ENCODE results near the gene PPP4R1. TPM values are rescaled to one million over a fixed set of nuclear protein-coding genes. Genes with fewer than 3 reads are reported as not detected.

The PPP4R1 gene
- polyA plus RNA-seq, 1 of the 3 experiments (the other 2 are of a cell fraction) = 53.4 TPM

GRCh38 chr18:9596843-9597526 lies 17.4 kb downstream of the PPP4R1 start:
- peaks cover 19% of the 10 kb centered on the region; the same call in 1 of the 2 replicates for H3K9me3 ChIP-seq
- POLR2A ChIA-PET = no interaction called here
- CTCF ChIA-PET = interaction anchor here (1.1 kb wide), 1 partner anchor 15 kb away, joined by 3 read pairs; no protein-coding TSS in a partner anchor
- peaks cover 2 to 4% of the 10 kb centered on the region in 2 experiments; a peak in 2 of 4 replicates for H3K4me1 ChIP-seq (ENCODE audit: control insufficient read depth in 1 of 2, insufficient read depth in 2 of 2, low read depth in 1 of 2, low read length in 1 of 2)
- 0 out of 2 replicates have a peak overlapping the region, but pooled peaks have one; percentile 13 for H3K4me2 ChIP-seq
- peaks cover 99% of the 10 kb centered on the region for H3K79me2 ChIP-seq (ENCODE audit: insufficient read depth)
- no peak overlapping the region for H3K4me3 ChIP-seq (ENCODE audit: low read depth in 2 of 2, low read length in 1 of 2)
- 98% methylated on average over 4 of the region's 4 CpGs for WGBS (ENCODE audit: low lambda C conversion rate)
- H2AFZ ChIP-seq (ENCODE audit: low read depth) = no peak overlapping the region
- DNase-seq = no peak
- H4K20me1 ChIP-seq (ENCODE audit: insufficient read depth) = peaks cover 46% of the 10 kb centered on the region
- H3K27me3 ChIP-seq (ENCODE audit: insufficient read depth) = no peaks in the 10 kb centered on the region
- H3K36me3 ChIP-seq (replicated peaks in 1 of 2; ENCODE audit: control insufficient read depth in 1 of 2, insufficient read depth in 2 of 2, low read length in 1 of 2) = peaks cover 16 to 68% of the 10 kb centered on the region in 2 experiments
- TF ChIP-seq USF2 (IDR thresholded peaks at IDR 0.05; ENCODE audit: borderline replicate concordance, low read depth, low read length) = no peak
- TF ChIP-seq RFX5 (IDR thresholded peaks at IDR 0.05; ENCODE audit: low read length) = no peak
- TF ChIP-seq IRF3 (IDR thresholded peaks at IDR 0.05; ENCODE audit: low read depth, low read length) = no peak
- TF ChIP-seq USF1 (IDR thresholded peaks at IDR 0.05; ENCODE audit: borderline replicate concordance, low read depth) = no peak
- no peak for TF ChIP-seq MEF2A (IDR thresholded peaks at IDR 0.05; ENCODE audit: borderline replicate concordance, low read depth)
- TF ChIP-seq TCF12 (IDR thresholded peaks at IDR 0.05) = no peak
- no peak for TF ChIP-seq RAD21 (IDR thresholded peaks at IDR 0.05; ENCODE audit: low read length)
- no peak for TF ChIP-seq PBX3 (IDR thresholded peaks at IDR 0.05)
- TF ChIP-seq RXRA (IDR thresholded peaks at IDR 0.05; ENCODE audit: borderline replicate concordance, low read depth) = no peak
- no peak for TF ChIP-seq GABPA (IDR thresholded peaks at IDR 0.05; ENCODE audit: low read depth)
- no peak for TF ChIP-seq EZH2phosphoT487 (IDR thresholded peaks at IDR 0.05; ENCODE audit: borderline replicate concordance, low read depth)
- no peak for TF ChIP-seq NRF1 (IDR thresholded peaks at IDR 0.05; ENCODE audit: low read depth, low read length)
- TF ChIP-seq CTCF (IDR thresholded peaks at IDR 0.05) = no peak
- H3F3A ChIP-seq (replicated peaks; ENCODE audit: insufficient read depth) = peaks cover 33% of the 10 kb centered on the region
- peak overlapping the region in 1 of 2 experiments; percentile 36; a peak in 2 of 4 replicates for H3K27ac ChIP-seq (ENCODE audit: low read depth in 2 of 2, low read length in 1 of 2)
- no peaks in the 10 kb centered on the region for H3K9me2 ChIP-seq
- H3K9ac ChIP-seq = no peak overlapping the region
